ENCODE results near the gene ENDOU. TPM values are rescaled to one million over a fixed set of nuclear protein-coding genes. Genes with fewer than 3 reads are reported as not detected.

Gene ENDOU
- total RNA-seq, 1 experiment from 2014 or later: 0.43 TPM

Other genes with a start within 250 kb of the ENDOU start
- 58.1 and 67.7 TPM in 2 replicates for gene RPAP3, start 19.5 kb downstream of the ENDOU start, total RNA-seq (2022)
- gene RAPGEF3, start 33.4 kb upstream of the ENDOU start, total RNA-seq (2022): 1.2 and 2.3 TPM in 2 replicates
- 34.3 and 37.5 TPM in 2 replicates for gene SLC48A1, start 47.7 kb upstream of the ENDOU start, total RNA-seq (2022)
- gene HDAC7, start 94.4 kb upstream of the ENDOU start, total RNA-seq (2022): 71.2 and 71.9 TPM in 2 replicates
- 13.6 and 15.4 TPM in 2 replicates for gene VDR, start 179.5 kb upstream of the ENDOU start, total RNA-seq (2022)
- 247 and 281 TPM in 2 replicates for gene TMEM106C, start 238.1 kb upstream of the ENDOU start, total RNA-seq (2022)